NCI-H526 treated with DMSO at 0.1 percent for 48 hours (cell line): ENCODE results near the gene PHF20.
"Not testable (repeated sequence)": the region's sequence is repeated elsewhere in the genome, so short reads cannot be mapped to it uniquely, and the experiment has no call there.

Source experiments
- DNase-seq: peaks from one replicate; lab custom pipeline; 2025; lab: John Stamatoyannopoulos, UW

PHF20 gene

GRCh38 chr20:35771689-35772562 lies at the start of gene PHF20:
PHF20 (plus strand) TSS chr20:35772015; CDS start chr20:35801523, 29,508 bp downstream.
- DNase-seq, result peak; percentile 93

GRCh38 chr20:35723275-35723639 lies 48.6 kb upstream of the PHF20 start:
- DNase-seq, result not testable (repeated sequence)

GRCh38 chr20:35723652-35724320 lies 48.0 kb upstream of the PHF20 start:
- DNase-seq, result not testable (repeated sequence)

- DNase-seq, result no peak
These were observed 47.2 kb upstream of the PHF20 start for GRCh38 chr20:35724321-35725230.

GRCh38 chr20:35726842-35727711 lies 44.7 kb upstream of the PHF20 start:
- DNase-seq, result no peak

- no peak for DNase-seq
These were observed 42.5 kb upstream of the PHF20 start for GRCh38 chr20:35729283-35729807.

GRCh38 chr20:35729836-35730582 lies 41.8 kb upstream of the PHF20 start:
- DNase-seq, result no peak

GRCh38 chr20:35730583-35731468 lies 41.0 kb upstream of the PHF20 start:
- no peak for DNase-seq

- no peak for DNase-seq
These were observed 40.4 kb upstream of the PHF20 start for GRCh38 chr20:35731469-35731788.

GRCh38 chr20:35731862-35732643 lies 39.8 kb upstream of the PHF20 start:
- no peak for DNase-seq

GRCh38 chr20:35732644-35732982 lies 39.2 kb upstream of the PHF20 start:
- no peak for DNase-seq

- no peak for DNase-seq
These were observed 37.4 kb upstream of the PHF20 start for GRCh38 chr20:35734374-35734773.

GRCh38 chr20:35734777-35735649 lies 36.8 kb upstream of the PHF20 start:
- no peak for DNase-seq

- no peak for DNase-seq
These were observed 35.9 kb upstream of the PHF20 start for GRCh38 chr20:35735826-35736470.

GRCh38 chr20:35737865-35738333 lies 33.9 kb upstream of the PHF20 start:
- no peak for DNase-seq

GRCh38 chr20:35738410-35739179 lies 33.2 kb upstream of the PHF20 start:
- DNase-seq, result no peak
